Loucy (cell line): ENCODE data around the gene HS6ST3.

Source experiments
- H2AFZ ChIP-seq: fragments of 200-600 bp; sonication (generic); 2 replicates; pipeline ENCODE4 v1.6.0; 2016; ENCODE audit warnings: antibody characterized with exemption, mild to moderate bottlenecking, low read length, moderate library complexity
- H3F3A ChIP-seq: fragments of 200-600 bp; 2 replicates; pipeline ENCODE4 v1.6.0; 2016; ENCODE audit warnings: antibody characterized with exemption, low read depth, mild to moderate bottlenecking
- H3K27me3 ChIP-seq: fragments of 200-600 bp; sonication (generic); 2 replicates; pipeline ENCODE4 v1.6.1; 2014; ENCODE audit warnings: low read length, mild to moderate bottlenecking; ENCODE audit not compliant: insufficient read depth, poor library complexity, severe bottlenecking
- H3K36me3 ChIP-seq: fragments of 200-600 bp; sonication (generic); 2 replicates; pipeline ENCODE4 v1.6.1; 2016; ENCODE audit warnings: low read length; ENCODE audit not compliant: insufficient read depth
- H3K4me1 ChIP-seq: fragments of 200-600 bp; sonication (generic); 2 replicates; pipeline ENCODE4 v1.5.1; 2014; ENCODE audit warnings: low read length, mild to moderate bottlenecking; ENCODE audit not compliant: insufficient read depth, poor library complexity, severe bottlenecking
- H3K4me2 ChIP-seq: fragments of 200-600 bp; sonication (generic); 2 replicates; pipeline ENCODE4 v1.6.0; 2014; ENCODE audit warnings: antibody characterized with exemption, low read length, low read depth, mild to moderate bottlenecking; ENCODE audit not compliant: poor library complexity, severe bottlenecking
- H3K4me3 ChIP-seq: fragments of 200-600 bp; sonication (generic); 2 replicates; pipeline ENCODE4 v1.5.1; 2014; ENCODE audit warnings: low read length, mild to moderate bottlenecking, mixed read lengths; ENCODE audit not compliant: poor library complexity, severe bottlenecking
- H3K79me2 ChIP-seq: fragments of 200-600 bp; sonication (generic); 2 replicates; pipeline ENCODE4 v1.6.1; 2014; ENCODE audit warnings: low read length; ENCODE audit not compliant: insufficient read depth
- H3K9ac ChIP-seq: fragments of 200-600 bp; sonication (generic); 2 replicates; pipeline ENCODE4 v1.6.0; 2014; ENCODE audit warnings: mild to moderate bottlenecking, low read depth, low read length, moderate library complexity; ENCODE audit not compliant: poor library complexity, severe bottlenecking
- H3K9me2 ChIP-seq: fragments of 200-600 bp; sonication (generic); replicated peaks from 2 replicates; pipeline ENCODE4 v1.6.1; 2016; ENCODE audit warnings: low read depth, low read length, mixed read lengths
- H3K9me3 ChIP-seq: fragments of 200-600 bp; sonication (generic); 2 replicates; pipeline ENCODE4 v1.6.1; 2014; ENCODE audit warnings: mild to moderate bottlenecking, antibody characterized with exemption, low read length, low read depth; ENCODE audit not compliant: insufficient read depth
- H4K20me1 ChIP-seq: fragments of 200-600 bp; sonication (generic); 2 replicates; pipeline ENCODE4 v1.6.0; 2014; ENCODE audit warnings: antibody characterized with exemption, low read length, mild to moderate bottlenecking; ENCODE audit not compliant: insufficient read depth, poor library complexity, severe bottlenecking
- CTCF ChIP-seq: fragments of 200-600 bp; sonication (generic); conservative IDR thresholded peaks from 2 replicates; pipeline ENCODE4 v1.5.1; 2014; ENCODE audit warnings: mild to moderate bottlenecking, antibody characterized with exemption, low read length
- EZH2phosphoT487 ChIP-seq: fragments of 200-600 bp; IDR thresholded peaks from 2 replicates; pipeline ENCODE4 v1.6.1; 2018; ENCODE audit warnings: antibody characterized with exemption, mild to moderate bottlenecking, moderate library complexity, borderline replicate concordance

Gene HS6ST3

GRCh38 chr13:96284971-96285370, 195.1 kb downstream of the HS6ST3 start:
- H3K27me3 ChIP-seq = no peaks in the 10 kb centered on the region
- H3F3A ChIP-seq = no peaks in the 10 kb centered on the region
- H3K9me3 ChIP-seq = no peaks in the 10 kb centered on the region; the same call in 1 of the 2 replicates
- no peak overlapping the region for H3K4me3 ChIP-seq
- H3K4me1 ChIP-seq = no peaks in the 10 kb centered on the region
- no peaks in the 10 kb centered on the region for H3K79me2 ChIP-seq
- H3K4me2 ChIP-seq = no peak overlapping the region
- no peak for TF ChIP-seq EZH2phosphoT487
- TF ChIP-seq CTCF = no peak
- no peaks in the 10 kb centered on the region for H3K9me2 ChIP-seq
- H2AFZ ChIP-seq = no peak overlapping the region
- H3K9ac ChIP-seq = no peak overlapping the region
- H3K36me3 ChIP-seq = no peaks in the 10 kb centered on the region
- no peaks in the 10 kb centered on the region for H4K20me1 ChIP-seq

GRCh38 chr13:96285729-96286128, 195.8 kb downstream of the HS6ST3 start:
- H4K20me1 ChIP-seq = no peaks in the 10 kb centered on the region
- H3K4me2 ChIP-seq = no peak overlapping the region
- H3K4me3 ChIP-seq = no peak overlapping the region
- no peaks in the 10 kb centered on the region for H3K4me1 ChIP-seq
- no peaks in the 10 kb centered on the region for H3F3A ChIP-seq
- H3K27me3 ChIP-seq = no peaks in the 10 kb centered on the region
- no peaks in the 10 kb centered on the region; the same call in 1 of the 2 replicates for H3K9me3 ChIP-seq
- H2AFZ ChIP-seq = no peak overlapping the region
- no peaks in the 10 kb centered on the region for H3K36me3 ChIP-seq
- H3K79me2 ChIP-seq = no peaks in the 10 kb centered on the region
- H3K9me2 ChIP-seq = no peaks in the 10 kb centered on the region
- TF ChIP-seq EZH2phosphoT487 = no peak
- no peak for TF ChIP-seq CTCF
- H3K9ac ChIP-seq = no peak overlapping the region

- Histone ChIP-seq H3K27me3 (no peaks in the 10 kb centered on the region), H3K4me1 (no peaks in the 10 kb centered on the region), H3K4me2 (no peak overlapping the region), H3K36me3 (no peaks in the 10 kb centered on the region), H3K9me2 (no peaks in the 10 kb centered on the region), H3K4me3 (no peak overlapping the region), H3K79me2 (no peaks in the 10 kb centered on the region), H4K20me1 (no peaks in the 10 kb centered on the region), H3K9ac (no peak overlapping the region), H3K9me3 (no peaks in the 10 kb centered on the region), H3F3A (no peaks in the 10 kb centered on the region), H2AFZ (no peak overlapping the region)
- no peak for TF ChIP-seq EZH2phosphoT487
- no peak for TF ChIP-seq CTCF
These were observed 205.3 kb downstream of the HS6ST3 start for GRCh38 chr13:96294930-96295881.
